HG03066 (cell line): ENCODE data around the gene PAQR6.
A peak's percentile ranks its signal among the peaks of the same experiment; 100 is the strongest.

Source experiments
- ATAC-seq: cut with Tn5 transposase; IDR thresholded peaks from one replicate; pipeline ENCODE4 v1.9.1; 2021; ENCODE audit warnings: low read depth; ENCODE audit not compliant: unreplicated experiment

The PAQR6 gene

GRCh38 chr1:156247460-156248322, at the start of gene PAQR6:
TSS of gene PAQR6 (minus strand) at chr1:156248056. CDS start at chr1:156246731, 1,325 bp downstream.
- ATAC-seq = no peak

GRCh38 chr1:156295391-156295947, 47.6 kb upstream of the PAQR6 start, which contains the start of gene GLMP:
TSS of gene GLMP (minus strand) at chr1:156295679. CDS start at chr1:156295645, 34 bp downstream.
- no peak for ATAC-seq

GRCh38 chr1:156293895-156294294, 46.0 kb upstream of the PAQR6 start:
- ATAC-seq = no peak

- no peak for ATAC-seq
Measured at GRCh38 chr1:156293098-156293434, 45.2 kb upstream of the PAQR6 start.

- ATAC-seq = peak; percentile 80
Measured at GRCh38 chr1:156291226-156292061, 43.6 kb upstream of the PAQR6 start.

GRCh38 chr1:156289857-156290256, 42.0 kb upstream of the PAQR6 start:
- no peak for ATAC-seq

- ATAC-seq = no peak
Measured at GRCh38 chr1:156286061-156286460, 38.2 kb upstream of the PAQR6 start.

GRCh38 chr1:156285437-156285836, 37.6 kb upstream of the PAQR6 start:
- ATAC-seq = no peak

GRCh38 chr1:156284757-156285156, 36.9 kb upstream of the PAQR6 start:
- no peak for ATAC-seq

- no peak for ATAC-seq
Measured at GRCh38 chr1:156284112-156284511, 36.3 kb upstream of the PAQR6 start, which contains the start of gene TMEM79. TSS of gene TMEM79 (plus strand) at chr1:156284325. CDS start at chr1:156285227, 902 bp downstream.

GRCh38 chr1:156283521-156283920, 35.7 kb upstream of the PAQR6 start:
- no peak for ATAC-seq

- peak; percentile 84 for ATAC-seq
Measured at GRCh38 chr1:156282479-156283222, 34.8 kb upstream of the PAQR6 start, which contains the start of gene SMG5. TSS of gene SMG5 (minus strand) at chr1:156282825. CDS start at chr1:156282680, 145 bp downstream.

GRCh38 chr1:156281693-156282478, 34.0 kb upstream of the PAQR6 start:
- peak; percentile 7 for ATAC-seq

GRCh38 chr1:156281281-156281680, 33.4 kb upstream of the PAQR6 start:
- no peak for ATAC-seq

GRCh38 chr1:156279837-156280236, 32.0 kb upstream of the PAQR6 start:
- no peak for ATAC-seq

- ATAC-seq = no peak
Measured at GRCh38 chr1:156276966-156277381, 29.1 kb upstream of the PAQR6 start.

GRCh38 chr1:156276532-156276931, 28.7 kb upstream of the PAQR6 start:
- ATAC-seq = no peak

- ATAC-seq = no peak
Measured at GRCh38 chr1:156270314-156270713, 22.5 kb upstream of the PAQR6 start.

GRCh38 chr1:156268336-156268735, 20.5 kb upstream of the PAQR6 start:
- no peak for ATAC-seq
